H1 (cell line): ENCODE measurements around the gene HOGA1. TPM values are rescaled to one million over a fixed set of nuclear protein-coding genes. Genes with fewer than 3 reads are reported as not detected.

ENCODE experiments used
- CTCF ChIA-PET: fragments of 300-600 bp; sonication (Branson Sonifier 250); formaldehyde crosslinking; loops from one replicate; lab custom pipeline; 2021; ENCODE audit not compliant: partially characterized antibody; lab: Charles Lee
- POLR2A ChIA-PET: fragments of 300-600 bp; sonication (Branson Sonifier 250); formaldehyde crosslinking; loops from one replicate; lab custom pipeline; 2021; ENCODE audit warnings: inconsistent platforms; ENCODE audit not compliant: partially characterized antibody; lab: Charles Lee
- DNase-seq, 2 experiments: peaks; one replicate each; pipeline versions ENCODE4 v3.0.0 to v3.0.0-alpha.2; 2010 to 2022; ENCODE audit warnings: low spot score in 2 of 2, low read depth in 1 of 2, mixed read lengths in 1 of 2
- FAIRE-seq: peaks from 2 replicates; lab custom pipeline; 2011; peaks lifted over from hg19 to GRCh38; lab: Jason Lieb, UNC
- H2AFZ ChIP-seq: 2 replicates; pipeline ENCODE4 v1.8.1; 2012; ENCODE audit warnings: low read length, inconsistent platforms
- H2AK5ac ChIP-seq: 2 replicates; pipeline ENCODE4 v1.6.1; 2013; ENCODE audit warnings: low read depth, low read length
- H2BK120ac ChIP-seq: replicated peaks from 2 replicates; pipeline ENCODE3; 2013; ENCODE audit warnings: low read depth, low read length, inconsistent platforms
- H2BK12ac ChIP-seq: 2 replicates; pipeline ENCODE4 v1.6.1; 2013; ENCODE audit warnings: low read depth, low read length
- H2BK15ac ChIP-seq: 2 replicates; pipeline ENCODE4 v1.6.1; 2013; ENCODE audit warnings: low read length
- H2BK20ac ChIP-seq: 2 replicates; pipeline ENCODE4 v1.6.1; 2013; ENCODE audit warnings: low read length
- H2BK5ac ChIP-seq: 2 replicates; pipeline ENCODE4 v1.6.1; 2013; ENCODE audit warnings: low read depth, low read length
- H3K14ac ChIP-seq: 2 replicates; pipeline ENCODE4 v1.6.1; 2013; ENCODE audit warnings: inconsistent platforms; ENCODE audit not compliant: insufficient read length
- H3K18ac ChIP-seq: 2 replicates; pipeline ENCODE4 v1.6.1; 2013; ENCODE audit warnings: low read length; ENCODE audit errors: extremely low read depth
- H3K23ac ChIP-seq: 2 replicates; pipeline ENCODE4 v1.6.1; 2013; ENCODE audit warnings: inconsistent platforms; ENCODE audit not compliant: insufficient read length
- H3K23me2 ChIP-seq: 2 replicates; pipeline ENCODE4 v1.6.1; 2013; ENCODE audit warnings: low read depth, low read length
- H3K27ac ChIP-seq: 2 replicates; pipeline ENCODE4 v1.6.1; 2011; ENCODE audit warnings: low read depth, low read length, inconsistent platforms
- H3K27me3 ChIP-seq, 4 experiments: replicated peaks in 1 of 4; 1 replicate in 1 of 4; 2 replicates in 3 of 4; pipeline versions ENCODE4 v1.6.1 to v1.8.1; 2011 to 2013; ENCODE audit warnings: low read length in 3 of 4, mild to moderate bottlenecking in 3 of 4, inconsistent platforms in 2 of 4, mixed read lengths in 2 of 4, moderate library complexity in 1 of 4; ENCODE audit not compliant: control insufficient read depth in 3 of 4, insufficient read depth in 3 of 4; ENCODE audit errors: extremely low read depth in 1 of 4
- H3K36me3 ChIP-seq, 4 experiments: 2 replicates each; pipeline versions ENCODE4 v1.6.1 to v1.8.1; 2011 to 2013; ENCODE audit warnings: mild to moderate bottlenecking in 4 of 4, low read length in 3 of 4, moderate library complexity in 2 of 4, control low read depth in 1 of 4, inconsistent platforms in 1 of 4; ENCODE audit not compliant: insufficient read depth in 4 of 4, control insufficient read depth in 2 of 4
- H3K4ac ChIP-seq: replicated peaks from 2 replicates; pipeline ENCODE3; 2013; ENCODE audit warnings: low read length, low read depth, mixed read lengths, inconsistent platforms; ENCODE audit not compliant: insufficient read length
- H3K4me1 ChIP-seq, 4 experiments: replicated peaks in 1 of 4; 1 replicate in 1 of 4; 2 replicates in 3 of 4; pipeline versions ENCODE4 v1.6.1 to v1.8.1; 2011 to 2013; ENCODE audit warnings: low read length in 3 of 4, inconsistent platforms in 2 of 4, mixed read lengths in 1 of 4; ENCODE audit not compliant: insufficient read depth in 4 of 4, control insufficient read depth in 3 of 4
- H3K4me2 ChIP-seq, 2 experiments: 2 replicates each; pipeline versions ENCODE4 v1.6.1 to v1.8.1; 2011 to 2013; ENCODE audit warnings: low read depth in 2 of 2, low read length in 2 of 2, control low read depth in 1 of 2, inconsistent platforms in 1 of 2, mild to moderate bottlenecking in 1 of 2; ENCODE audit not compliant: insufficient read depth in 1 of 2
- H3K4me3 ChIP-seq, 4 experiments: fragments of 200-600, 300-600 bp in 1 of 4; sonication (generic), shearing (Covaris generic), sonication (Bioruptor Twin) in 1 of 4; 2 replicates each; pipeline versions ENCODE4 v1.5.1 to v1.8.1; 2011 to 2016; ENCODE audit warnings: low read length in 4 of 4, low read depth in 3 of 4, control low read depth in 2 of 4, inconsistent platforms in 2 of 4, mild to moderate bottlenecking in 2 of 4, mixed read lengths in 1 of 4, moderate library complexity in 1 of 4; ENCODE audit not compliant: insufficient read depth in 2 of 4; ENCODE audit errors: extremely low read depth in 1 of 4
- H3K56ac ChIP-seq: replicated peaks from 2 replicates; pipeline ENCODE3; 2013; ENCODE audit warnings: low read depth, mild to moderate bottlenecking, mixed read lengths, low read length, inconsistent platforms; ENCODE audit not compliant: insufficient read length
- H3K79me1 ChIP-seq: 2 replicates; pipeline ENCODE4 v1.6.1; 2013; ENCODE audit warnings: low read depth, low read length, control low read depth
- H3K79me2 ChIP-seq, 2 experiments: 2 replicates each; pipeline versions ENCODE4 v1.6.1 to v1.8.1; 2012 to 2013; ENCODE audit warnings: low read length in 2 of 2, mild to moderate bottlenecking in 2 of 2, inconsistent platforms in 1 of 2; ENCODE audit not compliant: insufficient read depth in 2 of 2, control insufficient read depth in 1 of 2
- H3K9ac ChIP-seq, 4 experiments: replicated peaks in 1 of 4; 1 replicate in 1 of 4; 2 replicates in 3 of 4; pipeline versions ENCODE4 v1.6.1 to v1.8.1; 2011 to 2013; ENCODE audit warnings: low read depth in 3 of 4, low read length in 3 of 4, control low read depth in 2 of 4, mild to moderate bottlenecking in 2 of 4, moderate library complexity in 2 of 4, inconsistent platforms in 1 of 4; ENCODE audit errors: extremely low read depth in 1 of 4
- H3K9me3 ChIP-seq, 2 experiments: 2 replicates each; pipeline versions ENCODE4 v1.6.1 to v1.8.1; 2012 to 2013; ENCODE audit warnings: mild to moderate bottlenecking in 2 of 2, moderate library complexity in 2 of 2, control low read depth in 1 of 2, inconsistent platforms in 1 of 2, low read depth in 1 of 2, low read length in 1 of 2, mixed read lengths in 1 of 2; ENCODE audit not compliant: insufficient read depth in 2 of 2
- H4K20me1 ChIP-seq, 2 experiments: replicated peaks in 1 of 2; 2 replicates each; pipeline versions ENCODE3 to v1.8.1; 2011 to 2013; ENCODE audit warnings: inconsistent platforms in 2 of 2, low read length in 2 of 2, mild to moderate bottlenecking in 1 of 2; ENCODE audit not compliant: insufficient read depth in 2 of 2, control insufficient read depth in 1 of 2
- H4K5ac ChIP-seq: 2 replicates; pipeline ENCODE4 v1.6.1; 2013; ENCODE audit warnings: low read length, low read depth, mixed read lengths, inconsistent platforms; ENCODE audit not compliant: insufficient read length
- H4K8ac ChIP-seq: 2 replicates; pipeline ENCODE4 v1.8.0; 2013; ENCODE audit warnings: mild to moderate bottlenecking, moderate library complexity, low read length, inconsistent platforms; ENCODE audit not compliant: insufficient read depth; ENCODE audit errors: extremely low read depth
- H4K91ac ChIP-seq: replicated peaks from 2 replicates; pipeline ENCODE3; 2013; ENCODE audit warnings: low read length, mixed read lengths, inconsistent platforms; ENCODE audit not compliant: insufficient read length
- CBX5 ChIP-seq: fragments of 300-800, 300-1000 bp; sonication (generic); IDR thresholded peaks from 2 replicates; pipeline ENCODE4 v1.7.1; 2016; ENCODE audit warnings: antibody characterized with exemption, low read length, low read depth
- CEBPB ChIP-seq: IDR thresholded peaks from 2 replicates; pipeline ENCODE4 v1.6.1; 2012; ENCODE audit warnings: low read depth, low read length
- CREB1 ChIP-seq: IDR thresholded peaks from 2 replicates; pipeline ENCODE4 v1.6.1; 2012; ENCODE audit warnings: inconsistent platforms
- CTCF ChIP-seq, 3 experiments: IDR thresholded peaks; 1 replicate in 2 of 3; 2 replicates in 1 of 3; pipeline versions ENCODE4 v1.5.1 to v1.6.1; 2011; ENCODE audit warnings: low read length in 3 of 3, mild to moderate bottlenecking in 3 of 3, inconsistent platforms in 2 of 3, low read depth in 1 of 3, moderate library complexity in 1 of 3; ENCODE audit not compliant: insufficient read depth in 1 of 3; ENCODE audit errors: control extremely low read depth in 1 of 3
- RAD21 ChIP-seq, 2 experiments: IDR thresholded peaks in 1 of 2; conservative IDR thresholded peaks in 1 of 2; 2 replicates each; pipeline ENCODE4 v1.6.1; 2011; ENCODE audit warnings: low read depth in 2 of 2, low read length in 2 of 2, improper control_type of control experiment in 1 of 2, inconsistent platforms in 1 of 2, mild to moderate bottlenecking in 1 of 2, moderate library complexity in 1 of 2
- TCF12 ChIP-seq: IDR thresholded peaks from 2 replicates; pipeline ENCODE4 v1.6.1; 2011; ENCODE audit warnings: low read depth, mild to moderate bottlenecking, low read length
- WGBS, 2 experiments: shearing (Covaris generic) in 1 of 2; methylation state at CpG; one replicate each; pipeline versions ENCODE4 v1.1.6 to v1.1.7; 2013 to 2015; ENCODE audit warnings: low lambda C conversion rate in 2 of 2, mixed read lengths in 2 of 2, inconsistent platforms in 1 of 2, low coverage in 1 of 2, missing lambda C conversion rate in 1 of 2; ENCODE audit not compliant: insufficient replicate concordance in 2 of 2, insufficient coverage in 1 of 2, insufficient read length in 1 of 2; ENCODE audit errors: extremely low coverage in 1 of 2, missing lambda C conversion rate in 1 of 2; 5-methylcytosine and 5-hydroxymethylcytosine counted together
- polyA plus RNA-seq, 7 experiments: library from polyadenylated mRNA; depleted of rRNA in 3 of 7; stranded (reverse) in 5 of 7; unstranded in 2 of 7; fragments of >200 nt in 5 of 7; fragments of 200-250 nt in 2 of 7; gene quantifications; 1 replicate in 5 of 7; 2 replicates in 1 of 7; 4 replicates in 1 of 7; pipeline versions ENCODE4 v1.2.1 to v1.2.3, GENCODE V29; 2011 to 2013; ENCODE audit warnings: missing spikeins in 2 of 7, mixed read lengths in 2 of 7
- total RNA-seq: library from RNA; stranded (reverse); fragmentation: NEBNext Ultra II Directional; extraction: Animal tissue kit (Norgen Biotek cat#: 25700); gene quantifications from 2 replicates; pipeline ENCODE4 v1.2.1, GENCODE V29; 2021
- TF ChIP-seq, protein P1 (sequence below): IDR thresholded peaks from 2 replicates; pipeline ENCODE4 v1.6.1; 2012; ENCODE audit warnings: inconsistent platforms

The HOGA1 gene
- total and polyA plus RNA-seq, 2 of the 8 experiments (the other 6 are each of a cell fraction or from before 2014, with no cell fraction given) = 0.28 to 1.00 TPM

GRCh38 chr10:97550336-97551149, 33.6 kb upstream of the HOGA1 start:
- H3K79me1 ChIP-seq = peaks cover 3% of the 10 kb centered on the region
- peak overlapping the region; percentile 7 to 43 for H3K4me2 ChIP-seq
- H3K36me3 ChIP-seq = no peaks in the 10 kb centered on the region
- peak overlapping the region; percentile 96 for H2BK5ac ChIP-seq
- 0 out of 4 replicates have a peak, but pooled peaks cover 0 to 3% of the 10 kb centered on the region in 2 experiments for H3K9me3 ChIP-seq
- no peak overlapping the region for H4K5ac ChIP-seq
- peak overlapping the region; percentile 89 for H3K18ac ChIP-seq
- H3K23me2 ChIP-seq = no peaks in the 10 kb centered on the region
- peak overlapping the region; percentile 51; the same call in 1 of the 2 replicates for H2BK12ac ChIP-seq
- peak overlapping the region; percentile 21 for H2BK120ac ChIP-seq
- H3K9ac ChIP-seq = peak overlapping the region in 1 of 4 experiments; percentile 43; a peak in 2 of 7 replicates
- no peak overlapping the region for H3K14ac ChIP-seq
- peaks cover 0 to 5% of the 10 kb centered on the region in 2 experiments; a peak in 1 of 4 replicates for H3K79me2 ChIP-seq
- no peak overlapping the region; a peak in 1 of 8 replicates for H3K4me3 ChIP-seq
- H3K27ac ChIP-seq = peak overlapping the region; percentile 13; the same call in 1 of the 2 replicates
- H2AFZ ChIP-seq = no peak overlapping the region; the same call in 1 of the 2 replicates
- FAIRE-seq (peak; percentile 39), DNase-seq (no peak)
- H3K27me3 ChIP-seq = no peaks in the 10 kb centered on the region
- WGBS, 2 experiments = 37% methylated on average over 10 of the region's 10 CpGs; no CpG with 5 or more reads in 1 of the 2 experiments
- ChIA-PET CTCF (interaction anchor here (1.5 to 15.4 kb wide), 11 partner anchors 14 to 131 kb away, joined by 3 to 388 read pairs (median 4); partner anchors contain the start of genes ANKRD2 and UBTD1), POLR2A (interaction anchor here (0.9 to 2.4 kb wide), 7 partner anchors 9 to 121 kb away, joined by 3 to 11 read pairs (median 6); partner anchors contain the start of gene UBTD1)
- no peak overlapping the region for H2BK20ac ChIP-seq
- peaks cover 15 to 29% (median 22%) of the 10 kb centered on the region in 4 experiments for H3K4me1 ChIP-seq
- peak overlapping the region; percentile 78; the same call in 1 of the 2 replicates for H2BK15ac ChIP-seq
- peak overlapping the region; percentile 12 for H4K91ac ChIP-seq
- peak overlapping the region; percentile 0 for H3K4ac ChIP-seq
- H3K56ac ChIP-seq = no peak overlapping the region
- no peak overlapping the region for H3K23ac ChIP-seq
- H4K8ac ChIP-seq = no peak overlapping the region
- no peak overlapping the region for H2AK5ac ChIP-seq
- no peaks in the 10 kb centered on the region for H4K20me1 ChIP-seq
- TF ChIP-seq RAD21 (IDR thresholded peaks at IDR 0.05 in 1 of 2, conservative IDR thresholded peaks at IDR 0.05 in 1 of 2; ENCODE audit: low read depth in 2 of 2, low read length in 2 of 2) = 0 out of 4 replicates have a peak, but pooled peaks of 1 of the 2 experiments have one; percentile 13
- TF ChIP-seq CREB1 = no peak
- no peak for TF ChIP-seq CEBPB
- no peak for TF ChIP-seq TCF12
- TF ChIP-seq, protein P1, sequence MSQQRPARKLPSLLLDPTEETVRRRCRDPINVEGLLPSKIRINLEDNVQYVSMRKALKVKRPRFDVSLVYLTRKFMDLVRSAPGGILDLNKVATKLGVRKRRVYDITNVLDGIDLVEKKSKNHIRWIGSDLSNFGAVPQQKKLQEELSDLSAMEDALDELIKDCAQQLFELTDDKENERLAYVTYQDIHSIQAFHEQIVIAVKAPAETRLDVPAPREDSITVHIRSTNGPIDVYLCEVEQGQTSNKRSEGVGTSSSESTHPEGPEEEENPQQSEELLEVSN = peak; percentile 70
- no peak for TF ChIP-seq CBX5
- peak in 2 of 3 experiments; percentile 5 to 30; a peak in 1 of 4 replicates for TF ChIP-seq CTCF (IDR thresholded peaks at IDR 0.05; ENCODE audit: control extremely low read depth in 1 of 3, insufficient read depth in 1 of 3, low read depth in 1 of 3, low read length in 3 of 3)
